GM21717 (cell line): ENCODE results near the gene GALNT16.
"Not testable (repeated sequence)": the region's sequence is repeated elsewhere in the genome, so short reads cannot be mapped to it uniquely, and the experiment has no call there.

ENCODE experiments used
- ATAC-seq: cut with Tn5 transposase; IDR thresholded peaks from one replicate; pipeline ENCODE4 v1.9.1; 2021; ENCODE audit warnings: mild to moderate bottlenecking, moderate library complexity; ENCODE audit not compliant: unreplicated experiment

Gene GALNT16

DNA sequence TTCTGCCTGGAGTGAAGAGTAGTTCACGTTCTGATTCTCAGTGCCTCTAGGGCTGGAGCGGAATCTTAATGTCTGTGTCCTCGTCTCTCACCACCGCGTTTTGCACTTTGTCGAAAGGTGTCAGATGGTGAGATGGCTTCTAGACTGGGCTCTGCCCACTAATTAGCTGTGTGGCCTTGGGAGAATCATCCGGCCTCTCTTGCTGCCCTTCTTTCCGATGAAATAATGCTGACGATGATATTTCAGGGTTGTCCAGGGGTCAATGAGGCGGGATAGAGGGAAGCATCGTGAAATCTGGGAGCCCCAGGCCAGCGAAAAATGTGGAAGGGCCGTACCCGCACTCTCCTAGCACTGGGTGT, 811 bp upstream of the GALNT16 start:
- ATAC-seq: no peak

DNA sequence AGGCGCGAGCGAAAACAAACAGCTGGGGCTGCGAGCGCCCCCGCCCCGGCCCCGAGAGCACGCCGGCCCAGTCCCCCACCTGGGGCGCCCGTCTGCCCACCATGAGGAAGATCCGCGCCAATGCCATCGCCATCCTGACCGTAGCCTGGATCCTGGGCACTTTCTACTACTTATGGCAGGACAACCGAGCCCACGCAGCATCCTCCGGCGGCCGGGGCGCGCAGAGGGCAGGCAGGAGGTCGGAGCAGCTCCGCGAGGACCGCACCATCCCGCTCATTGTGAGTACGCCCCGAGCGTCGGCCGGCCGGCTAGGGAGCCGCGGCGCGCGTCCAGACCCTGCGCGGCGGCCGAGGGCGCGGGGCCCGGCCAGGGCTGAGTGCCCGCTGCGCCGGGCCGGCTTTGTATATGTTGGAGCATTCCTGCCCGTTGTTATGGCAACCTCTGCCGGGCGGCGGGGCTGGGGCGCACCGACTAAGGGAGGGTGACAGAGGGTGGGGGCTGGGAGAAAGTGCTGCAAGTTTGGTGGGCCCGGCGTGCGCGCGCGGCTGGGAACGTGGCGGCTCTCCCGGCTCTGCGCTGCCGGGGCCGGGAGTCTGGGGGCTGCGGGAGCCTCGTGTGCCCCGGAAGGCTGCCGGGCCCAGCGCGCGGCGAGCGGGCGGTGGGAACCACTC, 367 bp downstream of the GALNT16 start:
- no peak for ATAC-seq

DNA sequence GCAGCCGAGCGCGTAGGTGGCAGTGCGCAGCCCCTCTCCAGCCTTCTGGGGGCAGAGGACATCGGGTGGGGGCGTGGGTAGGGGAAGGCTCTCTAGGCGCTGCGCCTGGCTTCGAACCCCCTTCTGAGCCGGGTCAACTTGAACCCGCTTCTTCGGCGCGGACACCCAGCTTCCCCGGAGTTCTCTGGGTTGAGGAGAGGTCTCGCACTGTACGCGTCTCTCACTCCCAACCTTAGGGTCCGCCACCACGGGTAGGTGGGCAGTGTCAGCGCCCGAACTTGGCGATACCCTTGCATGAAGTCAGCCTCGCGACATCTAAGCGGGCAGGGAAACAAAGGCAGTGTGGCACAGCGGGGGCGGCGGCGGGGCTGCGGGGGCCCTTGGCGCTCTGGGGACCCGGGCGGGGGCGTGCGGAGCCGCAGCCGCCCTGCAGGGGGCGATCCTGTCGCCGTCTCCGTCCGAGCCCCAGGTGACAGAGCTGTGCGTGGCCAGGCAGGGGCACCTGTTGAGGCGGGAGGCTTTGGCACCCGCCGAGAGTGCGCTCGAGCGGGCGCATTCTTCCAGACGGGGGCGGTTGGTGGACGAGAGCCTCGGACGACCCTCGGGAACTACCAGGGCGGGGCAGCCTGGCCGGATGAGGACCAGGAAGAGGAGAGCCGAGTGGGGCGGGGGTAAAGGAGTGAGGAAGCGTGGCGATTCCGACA, 1.1 kb downstream of the GALNT16 start:
- ATAC-seq: no peak

DNA sequence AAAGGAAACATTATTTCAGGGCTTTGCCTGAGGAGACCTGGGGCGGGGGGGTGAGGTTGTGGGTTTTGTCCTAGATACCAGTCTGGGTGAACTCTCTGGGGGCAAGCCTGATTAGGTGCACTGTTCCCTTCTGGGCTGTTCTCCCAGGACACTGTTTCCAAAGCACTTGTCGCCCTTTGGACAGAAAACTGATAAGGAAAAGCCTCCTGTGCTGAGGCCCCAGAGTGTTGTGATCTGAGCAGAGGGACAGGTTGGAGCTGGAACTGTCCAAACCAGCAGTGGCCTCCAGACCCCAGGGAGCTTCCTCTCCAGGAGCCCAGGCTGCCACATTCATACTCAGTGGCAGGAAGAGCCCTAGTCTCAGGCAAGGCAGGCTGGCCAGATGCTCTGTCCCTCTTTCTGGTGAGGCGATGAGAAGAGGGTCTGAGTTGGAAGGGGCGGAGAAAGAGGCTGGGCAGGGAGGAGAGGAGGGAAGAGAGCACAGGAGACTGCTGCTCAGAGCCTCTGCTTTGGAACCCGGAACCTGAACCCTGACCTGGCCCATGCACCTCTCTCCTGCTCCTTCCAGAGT, 1.9 kb downstream of the GALNT16 start:
- no peak for ATAC-seq

DNA sequence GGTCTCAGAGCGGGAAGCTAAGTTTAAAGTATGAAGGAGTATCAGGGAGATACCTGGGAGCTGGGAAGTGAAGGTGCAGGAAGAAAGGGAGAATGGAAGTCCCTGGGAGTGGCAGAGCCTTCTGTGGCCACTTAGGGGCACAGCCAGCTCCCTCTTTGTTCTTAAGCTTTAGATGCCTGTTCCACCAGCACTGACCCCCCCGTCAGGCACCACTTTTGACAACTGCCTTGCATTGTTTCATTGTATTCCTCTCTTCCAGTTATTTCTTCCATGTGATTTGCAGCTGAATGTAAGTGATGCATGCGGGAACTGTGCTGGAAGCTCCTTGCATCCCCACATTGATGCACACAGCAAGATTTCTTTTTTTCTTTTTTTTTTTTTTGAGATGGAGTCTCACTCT, 2.6 kb downstream of the GALNT16 start:
- no peak for ATAC-seq

DNA sequence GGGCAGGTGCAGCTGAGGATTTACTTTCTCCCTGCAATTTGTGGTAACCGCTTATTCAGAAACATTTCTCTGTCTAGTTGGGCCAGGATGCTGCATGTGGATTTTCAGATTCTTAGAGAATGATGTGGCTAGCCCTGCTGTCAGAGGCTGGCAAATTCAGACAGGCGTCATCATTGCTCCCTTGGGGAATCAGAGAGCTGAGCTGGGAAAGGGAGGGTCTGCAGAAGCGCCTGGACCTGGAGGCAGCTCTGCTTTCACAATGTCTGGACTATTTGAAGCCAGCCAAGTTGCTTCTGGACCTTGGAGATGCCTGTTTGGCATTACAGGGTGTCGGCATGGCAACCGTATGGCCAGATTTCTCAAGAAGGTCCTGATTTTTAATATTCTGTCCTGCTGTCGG, 3.4 kb downstream of the GALNT16 start:
- ATAC-seq: no peak

DNA sequence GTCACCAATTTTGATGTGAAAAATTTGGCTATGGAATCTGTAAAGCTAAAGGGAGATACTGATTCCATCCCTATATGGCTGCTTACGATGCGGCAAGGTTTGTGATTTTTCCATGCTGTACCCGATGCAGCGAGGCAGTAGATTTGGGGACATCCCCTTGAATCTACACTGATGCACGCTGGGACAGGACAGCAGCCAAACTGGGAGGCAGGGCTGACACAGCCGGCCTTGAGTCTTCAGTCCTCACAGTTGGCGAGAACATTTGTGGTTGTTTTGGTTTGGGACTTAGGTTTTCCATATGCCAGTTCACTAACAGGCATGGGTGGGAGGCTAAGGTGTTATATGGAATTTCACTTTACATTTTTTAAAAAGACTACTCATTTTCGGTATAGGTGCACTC, 3.8 kb downstream of the GALNT16 start:
- ATAC-seq: no peak

DNA sequence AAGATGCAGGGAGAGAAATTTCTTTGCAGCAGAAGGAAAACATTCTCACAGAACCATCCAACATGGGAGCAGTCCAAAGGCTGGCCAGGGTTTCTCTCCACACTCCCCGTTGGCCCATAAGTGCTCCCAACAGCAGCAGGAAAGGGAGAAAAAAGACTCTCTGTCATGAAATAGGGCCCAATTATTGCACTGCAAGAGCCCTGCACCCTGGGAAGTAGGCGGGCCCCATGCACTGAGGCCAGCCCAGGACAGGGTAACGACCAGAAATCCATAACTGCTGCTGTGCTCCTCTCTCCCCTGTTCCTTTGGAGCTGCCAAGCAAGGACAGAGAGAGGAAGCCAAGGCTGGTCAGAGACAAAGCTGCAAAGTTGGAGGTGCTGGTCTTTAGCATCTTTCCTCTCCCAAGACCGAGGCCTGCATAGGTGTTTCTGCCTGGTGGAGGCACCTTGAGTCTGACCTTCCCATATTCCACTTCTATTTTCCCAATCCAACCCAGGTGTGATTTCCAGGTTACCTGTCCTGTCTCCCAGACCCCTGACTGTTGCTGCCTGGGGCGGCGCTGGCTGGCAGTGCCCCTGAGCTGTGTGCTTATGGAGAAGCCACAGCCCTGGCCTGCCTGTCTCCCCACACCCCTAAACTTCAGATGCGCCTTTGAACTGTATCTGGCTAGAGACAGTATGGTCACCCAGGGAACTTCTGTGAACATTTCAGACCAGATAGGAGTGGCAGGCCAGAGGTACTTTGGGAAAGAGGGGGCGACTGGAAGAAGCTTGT, 6.8 kb downstream of the GALNT16 start:
- no peak for ATAC-seq

DNA sequence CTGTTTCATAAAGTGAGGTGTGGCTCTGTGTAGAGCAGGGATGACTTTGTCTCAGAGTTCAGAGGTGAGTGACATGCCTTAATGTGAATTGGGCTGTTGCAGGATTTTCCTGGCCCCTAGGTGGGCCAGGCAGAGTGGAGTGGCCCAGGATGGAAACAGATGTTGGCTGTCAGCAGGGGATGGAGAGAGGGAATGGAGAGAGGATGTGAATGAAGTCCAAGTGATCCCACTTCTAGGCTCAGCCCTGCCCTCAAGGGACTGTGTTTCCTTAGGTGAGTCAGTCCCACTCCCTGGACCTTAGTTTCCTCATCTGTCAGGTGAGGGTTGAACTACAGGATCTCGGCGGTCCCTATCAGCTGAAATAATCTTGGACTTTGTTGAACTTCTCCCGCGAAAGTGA, 7.5 kb downstream of the GALNT16 start:
- no peak for ATAC-seq

DNA sequence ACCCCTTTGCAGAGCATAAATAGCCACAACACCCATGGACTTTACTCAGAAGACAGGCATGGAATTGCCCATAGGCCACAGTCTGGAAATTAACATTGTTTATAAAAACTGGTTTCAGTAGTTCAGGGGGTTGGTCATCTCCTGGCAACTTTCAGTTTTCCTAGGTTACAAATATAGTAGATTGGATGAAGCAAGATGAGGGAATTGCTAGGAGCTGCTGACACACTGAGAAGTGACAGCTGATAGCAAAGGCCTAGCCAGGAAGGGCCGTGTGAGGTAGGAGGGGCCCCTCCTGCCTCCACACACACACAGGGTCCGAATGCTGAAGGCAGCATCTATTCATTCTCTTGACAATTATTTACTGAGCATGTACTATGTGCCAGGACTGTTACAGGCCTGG, 8.3 kb downstream of the GALNT16 start:
- ATAC-seq: no peak

DNA sequence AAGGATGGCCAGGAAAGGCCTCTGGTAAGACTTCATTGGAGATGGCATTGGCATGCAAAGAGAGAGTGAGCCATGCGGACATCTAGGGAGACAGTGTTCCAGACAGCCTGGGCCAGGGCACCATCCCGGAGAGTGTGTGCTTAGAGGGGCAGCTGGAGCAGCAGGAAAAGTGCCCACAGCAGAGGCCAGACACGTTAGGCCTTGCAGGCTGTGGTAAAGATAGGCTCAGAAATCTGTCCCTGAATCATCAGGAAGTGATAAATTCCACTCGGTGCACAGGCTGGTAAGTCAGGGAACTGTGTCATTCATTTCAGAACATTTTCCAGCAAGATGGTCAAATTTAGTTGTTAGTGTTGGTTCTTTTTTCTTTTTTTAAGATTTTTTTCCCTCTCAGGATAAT, 8.8 kb downstream of the GALNT16 start:
- no peak for ATAC-seq

DNA sequence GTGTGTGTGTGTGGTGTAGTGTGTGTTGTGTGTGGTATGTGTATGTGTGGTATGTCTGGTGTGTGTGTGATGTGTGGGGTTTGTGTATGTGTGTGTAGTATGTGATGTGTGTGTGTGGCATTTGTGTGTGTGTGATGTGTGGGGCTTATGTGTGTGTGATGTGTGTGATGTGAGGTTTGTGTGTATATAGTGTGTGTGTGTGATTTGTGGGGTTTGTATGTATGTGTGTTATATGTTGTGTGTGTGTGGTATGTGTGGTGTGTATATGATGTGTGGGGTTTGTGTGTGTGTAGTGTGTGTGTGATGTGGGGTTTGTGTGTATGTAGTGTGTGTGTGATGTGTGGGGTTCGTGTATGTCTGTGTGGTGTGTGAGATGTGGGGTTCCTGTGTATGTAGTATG, 9.4 kb downstream of the GALNT16 start:
- ATAC-seq: no peak

DNA sequence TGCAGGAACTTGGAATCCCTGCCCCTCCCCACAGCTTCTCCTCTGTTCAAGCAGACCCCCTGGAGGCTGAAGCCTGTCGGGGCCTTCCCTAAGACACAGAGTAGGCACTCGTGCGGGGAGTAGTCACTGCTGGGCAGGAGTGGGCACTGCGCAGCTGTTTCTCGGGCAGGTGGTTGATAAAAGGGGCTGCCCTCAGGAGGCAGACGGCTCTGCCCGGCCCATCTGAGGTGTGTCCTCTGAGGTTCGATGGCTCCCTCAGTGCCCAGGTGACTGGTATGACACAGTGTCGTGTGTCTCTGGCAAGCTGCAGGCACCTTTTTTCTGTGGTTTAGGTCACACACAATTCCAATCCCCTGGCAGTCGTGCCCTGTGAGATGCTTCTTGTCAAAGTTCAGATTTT, 10.1 kb downstream of the GALNT16 start:
- ATAC-seq: no peak

DNA sequence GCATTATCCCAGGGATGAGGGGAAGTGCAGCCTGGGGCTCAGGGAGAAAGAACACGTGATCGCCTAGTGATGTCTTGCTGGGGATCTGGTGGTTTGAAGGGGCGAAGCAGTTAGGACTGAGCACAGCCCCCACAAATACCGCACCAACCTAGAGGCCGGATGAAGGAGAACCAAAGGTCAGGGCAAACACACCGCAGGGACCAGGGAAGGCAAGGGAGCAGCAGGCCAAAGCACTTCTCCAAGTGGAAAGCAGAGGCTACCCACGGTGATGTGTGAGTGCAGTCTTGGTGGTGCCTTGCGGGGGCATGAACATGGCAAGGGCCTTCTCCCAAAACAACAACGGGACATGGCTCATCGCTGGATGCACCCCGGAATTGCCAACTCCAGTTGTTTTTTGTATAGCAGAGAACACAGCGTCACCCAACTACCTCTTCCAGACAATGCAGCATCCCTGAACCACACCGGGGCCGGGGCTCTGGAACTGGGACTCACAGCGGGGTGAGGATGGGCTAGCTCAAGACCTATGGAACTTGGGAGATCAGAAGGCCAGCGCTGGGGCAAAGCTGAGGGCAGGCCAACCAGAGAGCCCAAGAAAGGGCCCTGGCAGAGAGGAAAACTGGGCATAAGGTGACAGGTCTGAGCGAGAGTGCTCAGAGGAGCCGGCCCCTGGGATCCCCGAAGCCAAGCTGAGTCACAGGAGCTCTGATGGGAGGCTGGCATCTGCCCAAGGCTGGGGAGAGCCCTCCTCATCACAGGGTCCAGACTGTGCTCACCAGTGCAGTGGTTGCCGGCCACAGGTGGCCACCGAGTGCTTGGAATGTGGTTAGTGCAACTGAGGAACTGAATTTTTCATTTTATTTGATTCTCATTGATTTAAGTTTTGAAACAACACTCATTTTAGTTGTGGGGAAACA, 11.1 kb downstream of the GALNT16 start:
- no peak for ATAC-seq

DNA sequence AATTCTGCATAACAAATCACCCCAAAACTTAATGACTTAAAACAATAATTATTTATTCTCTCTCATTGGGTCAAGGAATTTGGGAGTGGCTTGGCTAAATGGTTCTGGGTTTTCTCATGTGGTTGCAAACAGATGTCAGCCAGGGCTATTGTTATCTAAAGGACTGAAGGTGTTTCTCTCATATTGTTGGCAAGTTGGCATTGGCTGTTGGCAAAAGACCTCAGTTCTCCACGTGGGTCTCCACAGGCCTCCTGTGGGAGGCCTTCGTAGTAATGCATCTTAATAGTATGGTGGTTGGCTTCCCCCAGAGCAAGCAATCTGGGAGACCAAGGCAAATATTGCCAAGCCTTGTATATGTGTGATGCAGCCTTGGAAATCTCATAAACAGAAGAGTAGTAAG, 14.4 kb downstream of the GALNT16 start:
- no peak for ATAC-seq

DNA sequence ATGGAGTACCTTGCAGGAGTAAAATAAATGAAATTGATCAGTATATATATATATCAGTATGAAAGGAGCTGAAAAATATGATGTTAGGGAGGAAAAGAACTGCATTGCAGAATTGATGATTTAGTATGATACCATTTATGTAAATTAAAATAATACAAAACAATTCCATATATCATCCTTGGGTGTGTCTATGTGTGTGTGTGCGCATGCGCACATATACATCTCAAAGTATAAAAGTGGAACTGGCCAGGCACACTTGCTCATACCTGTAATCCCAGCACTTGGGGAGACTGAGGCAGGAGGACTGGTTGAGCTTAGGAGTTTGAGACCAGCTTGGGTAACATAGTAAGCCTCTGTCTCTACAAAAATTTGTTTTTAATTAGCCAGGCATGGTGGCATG, 15.4 kb downstream of the GALNT16 start:
- no peak for ATAC-seq

DNA sequence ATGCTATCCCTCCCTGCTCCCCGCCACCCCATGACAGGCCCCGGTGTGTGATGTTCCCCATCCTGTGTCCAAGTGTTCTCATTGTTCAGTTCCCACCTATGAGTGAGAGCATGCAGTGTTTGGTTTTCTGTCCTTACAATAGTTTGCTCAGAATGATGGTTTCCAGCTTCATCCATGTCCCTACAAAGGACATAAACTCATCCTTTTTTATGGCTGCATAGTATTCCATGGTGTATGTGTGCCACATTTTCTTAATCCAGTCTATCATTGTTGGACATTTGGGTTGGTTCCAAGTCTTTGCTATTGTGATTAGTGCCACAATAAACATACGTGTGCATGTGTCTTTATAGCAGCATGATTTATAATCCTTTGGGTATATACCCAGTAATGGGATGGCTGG, 17.4 kb downstream of the GALNT16 start:
- not testable (repeated sequence) for ATAC-seq

DNA sequence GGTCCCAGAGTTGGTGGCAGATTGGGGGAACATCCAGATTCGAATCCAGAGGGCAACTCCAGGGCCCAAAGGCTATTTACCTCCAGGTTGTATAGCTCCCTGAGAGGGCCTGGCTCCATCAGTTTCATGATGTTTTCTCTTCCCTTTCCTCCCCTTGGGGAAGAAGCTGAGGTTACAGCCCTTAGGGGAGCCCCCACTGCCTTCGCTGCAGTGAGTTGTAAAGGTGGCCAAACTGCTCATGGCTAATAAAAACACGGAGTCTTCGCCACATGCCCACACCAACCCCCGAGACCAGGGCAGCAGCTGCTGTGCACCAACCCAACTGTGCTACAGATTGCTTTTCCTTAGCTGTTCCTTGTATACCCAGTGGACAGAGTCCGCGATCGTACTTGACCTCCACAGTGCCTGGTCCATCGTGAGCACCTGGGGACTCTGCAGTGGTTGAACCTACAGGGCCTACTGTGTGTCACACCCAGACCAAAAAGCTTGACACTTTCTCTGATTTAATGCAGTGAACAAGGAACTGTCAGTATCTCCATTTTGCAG, 20.9 kb downstream of the GALNT16 start:
- ATAC-seq: no peak

DNA sequence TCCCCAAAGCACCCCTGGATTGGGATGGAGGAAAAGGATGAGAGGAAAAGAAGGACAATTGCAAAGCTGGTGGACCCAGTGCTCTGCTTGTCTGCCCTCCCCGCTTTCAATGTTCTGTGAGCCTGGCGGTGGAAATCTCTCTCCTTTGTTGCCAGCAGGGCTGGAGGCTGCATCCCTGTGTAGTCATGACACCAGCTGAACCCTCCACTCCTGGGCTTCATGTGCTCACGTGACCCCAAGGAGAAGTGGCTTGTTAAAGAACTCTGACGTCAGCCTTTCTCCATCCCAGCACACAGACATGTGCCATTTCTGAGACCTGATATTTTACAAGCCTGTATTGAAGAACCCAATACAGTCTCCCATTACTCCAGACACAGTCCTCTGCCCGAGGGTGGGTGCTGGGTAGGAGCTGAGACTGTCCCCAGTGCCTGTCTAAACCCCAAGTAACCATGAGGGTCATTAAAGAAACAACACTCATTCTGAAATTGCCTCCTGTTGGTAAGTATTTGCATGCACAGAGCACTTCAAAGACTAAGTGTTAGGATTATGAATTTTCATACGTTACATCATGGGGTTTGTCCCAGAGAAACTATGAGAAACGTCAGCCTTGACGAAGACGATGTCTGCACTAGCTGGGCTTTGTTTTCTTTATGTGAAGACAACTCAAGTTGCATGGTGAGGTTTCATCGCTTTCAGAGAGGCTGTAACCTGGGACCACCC, 21.7 kb downstream of the GALNT16 start:
- ATAC-seq: no peak

DNA sequence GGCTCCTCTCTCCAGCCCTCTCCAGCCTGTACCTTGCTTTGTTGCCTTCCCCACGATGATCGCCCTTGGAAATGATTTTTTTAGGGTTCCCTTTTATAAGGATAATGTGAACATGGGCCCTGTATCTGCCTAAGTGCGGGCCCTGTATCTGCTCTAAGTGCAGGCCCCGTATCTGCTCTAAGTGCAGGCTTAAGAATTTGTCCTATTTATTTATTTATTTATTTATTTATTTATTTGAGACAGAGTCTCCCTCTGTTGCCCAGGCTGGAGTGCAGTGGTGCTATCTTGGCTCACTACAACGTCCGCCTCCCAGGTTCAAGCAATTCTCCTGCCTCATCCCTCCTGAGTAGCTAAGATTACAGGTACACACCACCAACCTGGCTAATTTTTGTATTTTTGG, 22.5 kb downstream of the GALNT16 start:
- ATAC-seq: no peak
